Posterior cingulate gyrus (tissue), 11 donors: ENCODE results near the gene IGLL5.

ENCODE experiments used
- DNase-seq, 10 donors: peaks; one replicate each; pipeline versions ENCODE4 v3.0.0 to v3.0.0-alpha.2; 2020 to 2021; ENCODE audit warnings: mixed read lengths in 3 of 10
- intact Hi-C: fragments of 100-400 bp; cut with DNase I; formaldehyde crosslinking; loops from one replicate; pipeline ENCODE4 v1.15.1; 2023

Gene IGLL5

GRCh38 chr22:22933807-22934542 is 46.4 kb downstream of the IGLL5 start:
- peak in 3 of 10 donors; percentile 36 to 59 (median 52) for DNase-seq
- intact Hi-C loops, result no loop called here

GRCh38 chr22:22934543-22935055 is 47.0 kb downstream of the IGLL5 start:
- DNase-seq, result peak in 3 of 10 donors; percentile 14 to 52 (median 24)
- intact Hi-C loops, result no loop called here

- peak in 3 of 10 donors; percentile 46 to 53 (median 47) for DNase-seq
- intact Hi-C loops, result no loop called here
Measured at GRCh38 chr22:22935056-22935545, 47.5 kb downstream of the IGLL5 start.

- peak in 3 of 10 donors; percentile 21 to 62 (median 43) for DNase-seq
- intact Hi-C loops, result no loop called here
Measured at GRCh38 chr22:22935546-22936157, 48.0 kb downstream of the IGLL5 start.

- peak in 2 of 10 donors; percentile 11 to 23 for DNase-seq
- intact Hi-C loops, result no loop called here
Measured at GRCh38 chr22:22936180-22936914, 48.7 kb downstream of the IGLL5 start.

- peak in 2 of 10 donors; percentile 4 to 12 for DNase-seq
- intact Hi-C loops, result no loop called here
Measured at GRCh38 chr22:22936915-22937656, 49.5 kb downstream of the IGLL5 start.

GRCh38 chr22:22937894-22938480 is 50.4 kb downstream of the IGLL5 start:
- intact Hi-C loops, result no loop called here
- peak in 1 of 10 donors; percentile 2 for DNase-seq

- peak in 3 of 10 donors; percentile 39 to 73 (median 47) for DNase-seq
- intact Hi-C loops, result no loop called here
Measured at GRCh38 chr22:22938672-22939587, 51.3 kb downstream of the IGLL5 start.

- DNase-seq, result peak in 2 of 10 donors; percentile 19 to 35
- intact Hi-C loops, result no loop called here
Measured at GRCh38 chr22:22939588-22940368, 52.2 kb downstream of the IGLL5 start.

- intact Hi-C loops, result no loop called here
- peak in 2 of 10 donors; percentile 2 to 17 for DNase-seq
Measured at GRCh38 chr22:22940961-22941605, 53.5 kb downstream of the IGLL5 start.

- peak in 4 of 10 donors; percentile 3 to 77 (median 23) for DNase-seq
- intact Hi-C loops, result no loop called here
Measured at GRCh38 chr22:22941831-22942510, 54.4 kb downstream of the IGLL5 start.

GRCh38 chr22:22942511-22943329 is 55.1 kb downstream of the IGLL5 start:
- DNase-seq, result peak in 7 of 10 donors; percentile 38 to 90 (median 67)
- intact Hi-C loops, result no loop called here

- intact Hi-C loops, result no loop called here
- DNase-seq, result peak in 4 of 10 donors; percentile 1 to 75 (median 53)
Measured at GRCh38 chr22:22943521-22944267, 56.1 kb downstream of the IGLL5 start.

GRCh38 chr22:22944268-22944985 is 56.8 kb downstream of the IGLL5 start:
- intact Hi-C loops, result no loop called here
- peak in 4 of 10 donors; percentile 6 to 58 (median 23) for DNase-seq
